Forelimb muscle (tissue), 1 donor: ENCODE data around the gene TRIM44. TPM values are rescaled to one million over a fixed set of nuclear protein-coding genes. Genes with fewer than 3 reads are reported as not detected.

Experiments used
- DNase-seq: peaks from one replicate; pipeline ENCODE4 v3.0.0-alpha.2; 2013; ENCODE audit warnings: low read depth
- polyA plus RNA-seq: library from polyadenylated mRNA; unstranded; fragments of 120-200 nt; gene quantifications from one replicate; pipeline ENCODE4 v1.2.1, GENCODE V29; 2013; ENCODE audit not compliant: insufficient read length

Gene TRIM44
- polyA plus RNA-seq, 1 donor, result 37.7 TPM

DNA sequence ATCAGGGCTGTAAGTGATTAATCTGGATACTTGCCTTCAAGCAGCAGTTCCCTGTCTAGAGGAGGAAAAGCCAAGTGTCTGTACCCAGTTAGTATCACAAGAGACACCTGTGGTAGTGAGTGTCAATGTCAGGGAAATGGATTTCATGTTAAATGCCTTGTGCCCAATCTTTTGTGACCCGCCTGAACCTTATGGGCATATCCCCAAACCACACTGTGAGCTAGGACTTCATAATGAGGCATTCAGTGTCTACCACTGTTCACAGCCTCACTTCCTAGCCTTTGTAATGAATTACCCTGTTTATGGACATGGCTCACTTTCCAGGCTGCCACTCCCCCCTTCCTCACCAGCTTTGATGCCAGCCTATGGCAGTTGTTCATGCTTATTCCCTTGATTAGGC is 125.1 kb downstream of the TRIM44 start:
- DNase-seq, result no peak

DNA sequence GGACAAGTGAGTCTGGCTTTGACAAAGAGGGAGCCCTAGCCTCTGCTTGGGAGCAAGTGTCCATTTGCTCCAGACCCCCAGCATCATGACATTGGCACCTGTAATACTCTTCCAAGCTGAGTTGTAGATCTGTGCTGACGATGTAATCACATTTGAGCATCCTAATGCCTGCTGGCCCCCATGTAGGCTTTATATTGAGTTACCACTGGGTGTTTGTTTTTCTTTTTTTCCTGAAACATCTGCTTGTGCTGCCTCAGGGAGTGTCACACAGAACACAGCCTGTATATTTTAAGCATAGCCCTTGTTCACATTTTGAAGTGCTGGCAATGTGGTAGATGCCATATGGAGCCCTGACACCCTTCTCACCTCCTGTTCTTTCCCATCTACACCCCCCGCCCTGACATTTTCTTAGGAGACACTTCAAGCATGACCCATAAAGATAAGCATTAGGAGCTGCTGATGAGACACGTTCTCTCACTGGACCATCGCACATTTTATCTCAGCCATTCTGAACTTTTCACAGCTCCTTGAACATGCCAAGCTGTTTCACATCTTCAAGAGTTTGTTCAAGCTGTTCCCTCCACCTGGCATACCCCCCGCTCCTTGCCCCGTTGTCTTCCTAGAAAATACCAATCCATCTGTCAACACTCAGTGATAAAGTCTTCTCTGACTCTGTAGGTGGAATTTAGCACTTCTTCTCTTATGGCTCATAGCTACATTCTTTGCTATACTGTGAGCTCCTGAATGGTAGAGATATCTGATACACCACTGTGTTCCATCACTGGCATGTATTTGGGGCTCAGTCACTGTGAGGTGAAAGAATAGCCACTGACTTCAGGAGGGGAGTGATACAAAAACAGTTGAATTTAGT is 128.7 kb downstream of the TRIM44 start:
- DNase-seq, result no peak

DNA sequence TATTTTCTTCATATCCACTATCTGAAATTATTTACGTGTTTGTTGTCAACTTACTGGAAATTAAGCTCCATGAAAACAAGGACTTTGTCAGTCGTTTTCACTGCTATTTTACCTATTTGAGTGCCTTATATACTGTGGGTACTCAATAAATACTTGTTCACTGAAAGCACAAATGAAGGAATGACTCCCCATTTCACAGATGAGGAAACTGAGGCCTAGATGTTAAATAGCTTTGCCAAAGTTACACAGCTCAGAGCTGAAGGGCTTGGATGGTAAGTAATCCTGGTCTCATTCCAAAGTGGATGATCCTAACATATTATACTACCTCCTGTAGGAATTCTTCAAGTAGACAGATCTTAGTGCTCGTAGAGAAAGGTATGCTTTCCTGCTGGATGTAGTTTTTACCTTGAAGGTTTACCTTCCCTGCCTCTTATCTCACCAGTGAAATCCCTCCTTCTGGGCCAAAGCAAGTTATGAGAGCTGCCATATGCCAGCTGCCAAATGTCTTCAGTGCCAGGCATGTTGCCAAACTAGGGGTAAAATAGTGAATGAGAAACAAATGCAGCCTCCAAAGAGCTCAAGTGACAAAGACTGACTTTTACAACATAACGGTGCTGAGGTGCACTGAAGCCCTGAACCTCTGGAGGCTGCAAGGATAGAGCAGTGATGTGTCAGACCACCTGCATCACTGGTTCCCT is 129.7 kb downstream of the TRIM44 start:
- DNase-seq, result no peak

DNA sequence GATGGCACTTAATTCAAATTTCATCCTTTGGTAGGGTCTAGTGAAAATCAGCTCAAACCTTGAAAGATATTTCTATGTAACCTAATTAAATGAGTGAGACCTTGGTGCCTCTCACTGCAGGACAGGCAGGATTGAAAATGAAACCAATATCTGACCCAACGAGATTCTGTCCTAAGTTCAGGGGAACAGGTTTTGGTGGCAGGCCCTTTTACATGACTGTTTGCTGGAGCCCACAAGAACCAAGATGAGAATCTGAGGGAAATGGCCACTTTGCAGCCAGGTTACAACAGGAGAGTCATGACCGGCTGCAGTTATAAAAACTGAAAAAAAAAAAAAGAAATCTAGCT is 130.2 kb downstream of the TRIM44 start:
- no peak for DNase-seq

DNA sequence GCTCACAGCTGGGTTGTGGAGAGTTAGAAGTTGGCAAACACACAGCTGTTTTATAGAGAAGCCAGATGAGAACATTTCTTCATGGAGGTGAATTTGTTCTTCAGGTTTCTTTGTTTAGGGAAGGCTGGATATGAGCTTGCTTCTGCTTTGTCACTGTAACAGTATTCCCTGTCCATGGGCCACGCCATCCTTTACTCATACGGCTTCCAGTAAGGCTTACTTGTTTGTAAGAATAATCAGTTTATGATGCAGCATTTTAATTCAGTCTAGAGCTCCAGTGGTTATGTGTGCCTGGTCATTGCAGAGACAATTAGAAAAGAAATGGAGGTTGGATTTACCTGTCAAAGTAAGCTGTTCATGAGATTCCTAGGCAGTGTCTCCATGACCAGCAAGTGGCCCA is 131.8 kb downstream of the TRIM44 start:
- DNase-seq, result no peak

DNA sequence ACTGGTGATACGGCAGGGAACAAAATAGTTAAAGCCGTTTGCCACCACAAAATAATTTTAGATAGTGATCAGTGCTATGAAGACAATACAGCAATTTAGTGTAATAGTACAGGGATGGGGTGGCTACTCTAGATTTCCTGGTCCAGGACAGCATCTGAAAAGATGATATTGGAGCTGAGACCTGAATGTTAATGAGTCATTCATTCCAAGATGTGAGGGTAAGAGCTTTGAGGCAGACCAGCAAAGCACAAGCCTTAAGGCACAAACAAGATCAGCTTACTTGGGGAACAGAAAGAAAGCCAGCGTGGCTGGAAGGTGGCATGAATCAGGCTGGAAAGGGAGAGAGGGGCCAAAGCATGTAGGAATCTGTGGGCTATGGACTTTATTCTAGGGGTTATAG is 132.3 kb downstream of the TRIM44 start:
- no peak for DNase-seq

DNA sequence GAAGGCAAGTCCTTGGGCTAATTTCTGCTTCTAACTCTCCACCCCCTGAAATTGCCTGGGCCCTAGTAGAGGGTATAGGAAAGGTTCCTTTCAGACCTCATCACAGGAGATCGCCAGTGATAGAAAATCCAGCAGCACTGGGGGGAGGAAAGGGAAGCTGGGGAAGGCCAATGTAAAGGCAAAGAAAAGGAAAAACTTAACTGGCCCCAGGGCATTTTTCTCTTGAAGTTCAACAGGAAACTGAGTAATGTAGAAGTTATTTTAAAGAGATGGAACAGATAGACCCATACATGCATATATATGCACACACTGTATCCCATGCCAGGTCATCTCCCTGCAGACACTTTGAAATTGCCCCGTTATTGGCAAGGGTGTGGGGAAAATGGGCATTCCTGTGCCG is 134.0 kb downstream of the TRIM44 start:
- no peak for DNase-seq

DNA sequence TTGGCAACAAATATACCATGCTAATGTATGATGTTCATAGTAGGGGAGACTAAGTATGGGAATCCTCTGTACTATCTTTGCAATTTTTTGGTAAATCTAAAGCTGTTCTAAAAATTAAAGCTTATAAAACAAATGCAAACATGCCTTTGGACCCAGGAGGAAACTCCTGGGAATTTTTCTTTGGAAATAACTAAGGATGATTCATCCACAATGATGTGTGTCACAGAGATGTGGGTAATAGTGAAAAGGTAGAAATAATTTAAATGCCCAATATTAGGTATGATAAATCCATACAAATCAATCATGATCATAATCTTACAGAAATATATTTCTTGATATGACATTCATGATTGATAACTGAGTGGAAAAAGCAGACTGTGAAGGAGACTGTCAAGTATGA is 135.8 kb downstream of the TRIM44 start:
- no peak for DNase-seq

DNA sequence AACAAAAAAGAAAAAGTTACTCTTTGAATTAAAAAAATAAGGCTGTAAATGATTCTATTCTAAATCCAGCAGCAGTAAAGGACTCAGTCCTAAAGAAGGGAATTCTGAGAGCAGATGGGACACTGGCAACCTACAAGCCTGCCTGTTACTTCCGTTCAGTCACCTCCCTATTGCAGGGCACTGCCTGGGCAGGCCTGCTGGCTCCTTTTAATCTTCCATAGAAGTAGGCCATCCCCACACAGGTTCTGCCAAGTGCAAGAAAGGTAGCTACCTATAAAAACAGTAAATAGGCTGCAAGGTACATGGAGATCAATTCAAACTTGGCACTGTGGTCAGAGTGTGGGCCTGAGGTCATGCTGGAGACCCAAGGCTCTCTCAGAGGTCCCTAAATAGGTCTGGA is 136.4 kb downstream of the TRIM44 start:
- DNase-seq, result no peak

DNA sequence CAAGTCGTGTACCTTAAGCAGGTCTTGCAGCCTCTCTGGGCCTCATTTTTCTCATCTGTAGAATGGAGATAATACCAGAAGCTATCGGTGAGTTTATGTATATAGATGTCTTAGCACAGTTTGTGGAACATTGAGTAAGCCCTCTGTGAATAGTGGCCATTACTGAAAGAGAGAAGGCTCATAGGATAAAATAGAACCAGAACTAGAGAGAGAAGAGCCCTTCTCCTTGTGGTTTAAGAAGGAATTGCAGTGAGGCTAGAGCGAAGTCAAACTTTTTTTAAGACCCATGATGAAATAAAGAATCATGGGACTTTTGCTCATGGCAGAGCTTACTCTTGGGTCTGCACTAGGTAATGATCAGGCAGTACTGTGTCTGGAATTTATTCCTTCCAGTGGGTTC is 137.1 kb downstream of the TRIM44 start:
- DNase-seq, result no peak

DNA sequence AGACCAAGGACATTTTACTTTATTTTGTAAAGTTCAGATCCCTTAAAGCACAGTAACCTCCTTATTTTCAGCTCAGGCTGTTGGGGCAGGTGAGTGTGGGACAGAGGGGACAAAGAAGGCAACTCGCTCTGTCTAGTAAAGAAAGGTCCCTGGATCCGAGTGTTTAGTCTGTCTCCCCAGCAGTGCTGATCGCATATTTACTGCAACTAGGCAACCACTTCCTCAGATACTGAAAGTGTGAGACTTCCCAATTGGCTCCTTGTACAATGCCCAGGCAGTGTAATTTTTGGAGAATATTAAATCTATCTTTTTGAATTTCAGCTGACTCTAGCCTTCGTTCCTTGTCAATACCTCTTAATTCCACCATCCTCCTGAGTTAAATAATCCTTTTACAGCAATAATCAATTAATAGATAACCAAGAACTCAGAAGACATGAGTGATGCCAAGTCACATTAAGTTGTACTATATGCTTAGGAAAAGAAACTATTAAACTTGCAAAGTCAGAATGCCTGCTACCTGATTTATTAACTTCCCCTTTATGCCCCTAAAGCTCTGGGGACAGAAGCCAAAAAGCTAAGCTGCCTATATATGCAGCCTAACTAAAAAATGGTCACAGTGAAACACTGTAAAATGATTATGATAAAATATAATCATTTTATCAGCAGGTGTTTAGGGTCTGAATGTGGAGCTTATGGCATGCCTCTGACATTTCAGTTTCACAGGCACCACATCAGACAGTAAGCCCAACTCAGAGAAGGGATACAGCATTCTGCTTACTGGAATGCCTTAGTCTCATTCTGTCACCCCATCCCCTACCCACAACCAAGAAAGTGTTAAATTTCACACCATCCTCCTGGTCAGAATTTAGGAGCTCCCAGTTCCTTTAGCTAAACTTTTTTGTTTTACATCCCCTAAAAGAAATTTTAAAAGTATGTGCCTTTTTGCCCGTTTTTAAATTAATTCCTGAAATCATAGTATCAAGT is 138.7 kb downstream of the TRIM44 start:
- no peak for DNase-seq

DNA sequence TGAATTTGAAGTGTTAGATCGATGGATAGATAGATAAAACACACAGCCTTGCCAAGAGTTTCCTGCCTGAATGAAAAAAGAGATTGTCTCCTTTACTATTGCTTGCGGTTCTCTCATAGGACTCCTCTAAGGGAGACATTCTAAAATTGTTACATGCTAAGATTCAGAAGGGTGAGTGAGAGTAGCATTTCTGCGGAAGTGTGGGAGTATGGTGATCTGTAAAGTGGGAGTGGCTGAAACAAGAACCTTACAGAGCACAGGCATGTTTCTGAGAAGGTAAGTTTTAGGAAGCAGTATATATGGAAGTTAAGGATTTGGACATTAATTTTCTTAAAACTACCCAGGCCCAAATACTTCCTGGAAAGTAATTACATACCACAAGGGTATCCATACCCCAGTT is 139.6 kb downstream of the TRIM44 start:
- DNase-seq, result no peak

DNA sequence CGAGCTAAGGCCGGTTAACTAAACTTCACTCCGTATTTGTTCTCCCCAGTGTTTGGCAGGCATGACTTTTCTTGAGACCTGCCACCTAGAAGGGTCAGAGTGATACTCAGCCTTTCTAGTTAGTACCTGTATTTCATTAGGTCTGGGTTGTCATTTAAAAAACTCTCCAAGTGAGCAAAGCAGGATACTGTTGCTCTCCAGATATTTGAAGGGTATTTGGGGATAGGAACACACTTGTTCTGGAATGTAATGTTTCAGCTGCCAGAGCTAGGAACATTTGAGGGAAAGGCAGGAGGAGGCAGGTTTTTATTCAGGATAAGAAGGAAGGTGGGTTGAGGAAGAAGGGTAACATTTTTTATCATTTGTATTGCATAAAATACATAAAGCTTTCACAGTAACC is 140.1 kb downstream of the TRIM44 start:
- DNase-seq, result no peak

DNA sequence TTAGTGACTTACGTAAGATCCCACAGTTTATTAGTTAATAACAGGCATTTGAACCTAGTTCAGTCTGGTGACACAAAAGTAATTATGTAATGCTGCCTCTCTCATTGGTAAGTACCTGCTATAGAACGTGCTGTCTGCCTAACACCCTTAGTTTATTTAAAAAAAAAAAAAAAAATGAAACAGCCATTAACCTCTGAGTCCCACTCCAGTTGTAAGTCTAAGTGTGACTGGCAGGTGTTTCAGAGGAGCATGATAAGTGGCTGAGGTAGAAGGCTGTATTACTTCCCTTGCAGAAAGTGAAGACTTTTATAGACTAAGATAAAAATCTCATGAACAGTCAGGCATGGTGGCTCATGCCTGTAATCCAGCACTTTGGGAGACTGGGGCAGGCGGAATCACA is 140.5 kb downstream of the TRIM44 start:
- DNase-seq, result no peak

DNA sequence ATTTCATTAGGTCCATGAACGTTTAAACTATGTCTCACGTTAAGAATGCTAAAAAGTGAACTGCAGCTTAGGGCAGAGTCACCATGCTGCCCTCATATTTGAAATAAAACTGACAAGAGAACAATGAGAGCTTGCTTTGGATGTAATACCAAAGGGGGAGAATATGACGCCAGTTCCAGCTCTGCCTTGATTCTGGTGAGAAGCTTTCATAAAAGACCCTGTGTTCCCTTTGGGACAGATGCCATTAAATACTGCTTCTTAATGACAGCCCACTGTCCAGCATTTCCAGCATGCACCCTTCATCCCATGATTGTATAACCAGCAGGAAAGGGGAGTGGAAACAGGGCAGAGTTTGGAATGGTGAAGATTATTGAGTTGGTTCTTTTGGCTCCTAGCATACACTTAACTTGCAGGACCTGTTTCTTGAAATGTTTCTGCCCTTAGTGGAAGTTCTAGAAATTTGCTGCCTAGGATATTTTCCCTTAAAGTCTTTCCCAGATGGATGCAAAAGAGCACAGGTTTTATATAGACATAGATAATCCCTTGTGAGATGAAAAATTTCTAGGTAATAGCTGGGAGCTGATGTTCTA is 142.0 kb downstream of the TRIM44 start:
- no peak for DNase-seq

DNA sequence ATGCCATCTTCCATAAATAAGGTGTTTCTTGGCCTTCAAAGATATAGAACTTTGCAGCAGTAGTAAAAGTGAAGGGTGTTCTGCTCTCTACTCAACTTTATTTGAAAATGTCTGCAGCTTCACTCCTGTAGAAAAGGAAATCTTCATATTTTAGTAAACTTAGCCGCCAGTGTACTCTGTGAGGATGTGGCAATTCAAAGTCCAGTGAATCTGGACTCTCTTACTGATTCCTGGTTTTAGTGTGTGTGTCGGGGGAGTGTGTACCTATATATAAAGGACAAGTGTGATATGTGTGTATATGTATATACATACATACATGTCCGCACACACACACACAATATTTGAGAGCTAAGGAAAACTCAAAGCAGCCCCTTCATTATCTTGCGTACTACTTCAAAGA is 147.0 kb downstream of the TRIM44 start:
- DNase-seq, result no peak

DNA sequence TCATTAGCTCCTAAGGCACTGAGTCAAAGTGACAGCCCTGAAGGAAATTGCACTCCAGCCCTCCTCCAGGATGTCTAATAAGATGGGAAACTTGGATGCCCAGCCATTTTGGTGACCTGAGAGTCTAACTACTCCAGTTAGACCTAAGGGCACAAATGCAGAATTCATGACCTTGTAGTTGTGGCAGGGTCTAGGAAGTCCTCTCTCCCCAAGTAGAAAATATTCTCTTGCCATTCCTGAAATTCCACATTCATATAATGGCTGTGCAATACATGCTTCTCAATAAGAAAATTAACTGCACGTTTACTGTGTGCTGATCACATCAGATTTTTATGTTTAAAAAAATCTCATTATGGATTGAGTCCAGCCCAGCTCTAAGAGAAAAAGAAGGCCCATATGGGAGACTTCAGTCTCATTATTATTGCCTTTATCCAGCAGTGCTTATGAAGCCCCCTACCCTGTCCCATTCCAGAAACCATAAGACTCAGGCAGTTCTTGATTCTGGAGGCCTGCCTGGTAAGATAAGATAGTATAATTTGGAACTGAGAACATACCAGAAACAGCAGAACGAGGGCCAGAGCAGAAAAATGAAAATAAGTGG is 147.6 kb downstream of the TRIM44 start:
- DNase-seq, result no peak

DNA sequence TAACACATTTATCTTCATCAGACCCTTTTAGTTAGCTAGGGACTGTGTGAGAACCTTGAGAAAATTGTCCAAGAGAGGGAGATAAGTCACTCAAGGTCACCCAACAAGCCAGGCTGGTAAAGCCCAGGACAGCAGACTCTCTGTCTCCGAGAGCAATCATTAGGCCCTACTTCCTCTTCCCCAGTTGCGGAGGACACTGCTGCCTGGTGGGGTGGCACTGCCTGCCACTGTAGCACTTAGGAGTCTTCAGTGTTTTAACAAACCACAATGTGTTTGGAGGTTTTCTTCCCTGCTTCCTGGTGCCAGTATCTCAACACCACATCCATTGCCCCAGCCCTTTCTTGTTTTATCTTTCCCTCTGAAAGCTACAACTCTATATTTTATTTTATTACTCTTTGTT is 149.2 kb downstream of the TRIM44 start:
- DNase-seq, result no peak

DNA sequence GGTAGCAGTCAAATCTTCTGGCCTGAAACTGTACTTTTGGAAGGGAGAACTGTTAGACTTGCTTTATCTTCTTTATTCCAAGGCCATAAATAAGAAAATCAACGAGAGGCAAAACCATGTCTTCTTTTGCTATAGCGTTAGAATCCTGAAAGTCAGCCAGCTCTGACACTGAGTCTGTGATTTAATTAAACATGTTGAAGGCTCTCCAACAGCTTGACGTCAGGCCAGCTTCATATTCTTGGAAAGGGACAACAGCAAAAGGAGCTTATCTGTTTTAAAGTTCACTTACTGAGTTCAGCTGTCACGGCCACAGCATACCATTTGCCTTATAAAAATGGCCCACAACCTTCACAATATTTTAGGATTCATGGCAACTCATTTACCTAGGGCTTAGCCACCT is 150.3 kb downstream of the TRIM44 start:
- no peak for DNase-seq

DNA sequence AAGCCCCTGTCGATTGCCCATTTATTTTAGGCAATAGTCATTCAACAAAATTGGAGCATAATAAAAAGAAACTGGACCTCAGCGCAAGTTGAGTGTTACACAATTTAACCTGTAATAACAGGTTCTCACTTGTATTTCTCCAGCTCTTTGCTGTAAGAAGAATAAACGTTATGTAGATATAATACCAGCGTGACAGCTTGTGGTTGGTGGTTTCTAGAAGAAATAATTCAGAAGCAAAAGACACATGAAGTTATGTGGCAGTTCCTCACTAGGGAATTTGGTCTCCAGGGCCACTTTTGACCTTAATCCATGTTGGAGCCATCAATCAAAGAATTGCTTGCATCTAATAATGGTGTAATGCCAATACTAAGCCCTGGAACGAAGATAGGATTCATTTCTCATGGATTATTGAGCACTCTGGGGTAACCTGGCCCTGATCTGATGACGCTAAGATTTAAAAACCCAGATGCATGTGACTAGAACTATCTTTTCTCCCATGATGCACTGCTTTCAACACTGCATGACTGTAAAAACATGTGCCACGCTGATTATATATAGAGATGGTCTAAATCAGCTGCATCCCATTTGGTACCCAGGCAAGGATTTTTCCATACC is 151.6 kb downstream of the TRIM44 start:
- DNase-seq, result no peak

DNA sequence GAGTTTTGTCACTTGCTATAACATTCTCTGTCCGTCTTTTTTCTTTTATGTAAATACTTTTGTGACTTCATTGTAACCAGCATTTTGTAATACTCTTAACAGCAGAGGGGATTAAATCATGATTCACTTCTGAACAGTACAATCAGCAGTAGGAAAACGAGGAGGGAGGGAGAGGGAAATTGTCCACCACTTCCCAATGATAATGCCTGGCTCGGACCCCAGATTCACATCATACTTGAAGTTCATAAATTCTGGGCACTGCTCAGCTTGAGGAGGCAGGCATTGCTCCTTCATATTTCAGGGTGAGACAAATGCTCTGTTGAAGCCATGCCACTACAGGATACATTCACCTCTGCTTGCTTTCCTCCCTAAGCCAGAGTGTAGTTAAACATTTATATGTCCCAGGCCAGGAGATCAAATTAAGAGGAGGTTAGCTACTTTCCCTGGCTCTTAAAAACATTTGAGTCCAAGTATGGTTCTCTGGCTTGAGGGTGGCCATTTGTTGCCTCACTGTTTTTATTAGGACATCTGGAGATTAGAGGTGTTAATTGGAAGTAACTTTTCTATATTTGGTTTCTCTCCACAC is 152.2 kb downstream of the TRIM44 start:
- no peak for DNase-seq
